Measurements from ENCODE around the gene TAS2R30. TPM values are rescaled to one million over a fixed set of nuclear protein-coding genes. Genes with fewer than 3 reads are reported as not detected.
"Not testable (repeated sequence)": the region's sequence is repeated elsewhere in the genome, so short reads cannot be mapped to it uniquely, and the experiment has no call there.

Gene TAS2R30
- total RNA-seq, 2 experiments from 2014 or later: 2.1 to 3.4 TPM

- DNase-seq: no peak
- Mint-ChIP-seq H3K4me1 (peaks cover 2% of the 10 kb centered on the region), H3K27ac (no peak overlapping the region), H3K36me3 (peaks cover 45% of the 10 kb centered on the region), H3K27me3 (no peaks in the 10 kb centered on the region), H3K4me3 (no peak overlapping the region), H3K9me3 (ENCODE audit: low read depth) (peaks cover 10% of the 10 kb centered on the region)
- CTCF ChIA-PET: no interaction called here
- no peak for ATAC-seq
These were observed 18.3 kb upstream of the TAS2R30 start for GRCh38 chr12:11152725-11153124.

- Mint-ChIP-seq H3K27me3 (no peaks in the 10 kb centered on the region), H3K9me3 (ENCODE audit: low read depth) (peaks cover 7% of the 10 kb centered on the region), H3K36me3 (peaks cover 35% of the 10 kb centered on the region), H3K4me3 (no peak overlapping the region), H3K4me1 (peaks cover 2% of the 10 kb centered on the region), H3K27ac (no peak overlapping the region)
- CTCF ChIA-PET: no interaction called here
- ATAC-seq (no peak), DNase-seq (no peak)
These were observed 16.4 kb upstream of the TAS2R30 start for GRCh38 chr12:11150832-11151231.

GRCh38 chr12:11147420-11147819 is 13.0 kb upstream of the TAS2R30 start:
- Mint-ChIP-seq H3K27me3 (no peaks in the 10 kb centered on the region), H3K9me3 (ENCODE audit: low read depth) (peaks cover 5% of the 10 kb centered on the region), H3K36me3 (peaks cover 34% of the 10 kb centered on the region), H3K4me1 (peaks cover 2% of the 10 kb centered on the region), H3K27ac (no peak overlapping the region), H3K4me3 (no peak overlapping the region)
- no peak for ATAC-seq
- CTCF ChIA-PET: no interaction called here
- no peak for DNase-seq

- H3K27me3 Mint-ChIP-seq: no peaks in the 10 kb centered on the region
- no peak for ATAC-seq
- H3K9me3 Mint-ChIP-seq (ENCODE audit: low read depth): peaks cover 6% of the 10 kb centered on the region
- peaks cover 42% of the 10 kb centered on the region for H3K36me3 Mint-ChIP-seq
- H3K4me1 Mint-ChIP-seq: no peaks in the 10 kb centered on the region
- no peak for DNase-seq
- no peak overlapping the region for H3K4me3 Mint-ChIP-seq
- CTCF ChIA-PET: no interaction called here
- H3K27ac Mint-ChIP-seq: no peak overlapping the region
These were observed 9.9 kb upstream of the TAS2R30 start for GRCh38 chr12:11144297-11144696.

GRCh38 chr12:11143352-11143751 is 8.9 kb upstream of the TAS2R30 start:
- no peaks in the 10 kb centered on the region for H3K27me3 Mint-ChIP-seq
- no peak overlapping the region for H3K4me3 Mint-ChIP-seq
- ATAC-seq: no peak
- H3K9me3 Mint-ChIP-seq (ENCODE audit: low read depth): peaks cover 6% of the 10 kb centered on the region
- peaks cover 43% of the 10 kb centered on the region for H3K36me3 Mint-ChIP-seq
- no peak overlapping the region for H3K27ac Mint-ChIP-seq
- no peak for DNase-seq
- H3K4me1 Mint-ChIP-seq: no peaks in the 10 kb centered on the region
- CTCF ChIA-PET: no interaction called here

GRCh38 chr12:11136075-11136474 is 1.6 kb upstream of the TAS2R30 start:
- CTCF ChIA-PET: no interaction called here
- H3K4me1 Mint-ChIP-seq: peaks cover 10% of the 10 kb centered on the region
- H3K27me3 Mint-ChIP-seq: no peaks in the 10 kb centered on the region
- H3K27ac Mint-ChIP-seq: no peak overlapping the region
- no peak overlapping the region for H3K4me3 Mint-ChIP-seq
- DNase-seq (no peak), ATAC-seq (no peak)
- H3K9me3 Mint-ChIP-seq (ENCODE audit: low read depth): no peaks in the 10 kb centered on the region
- H3K36me3 Mint-ChIP-seq: peaks cover 33% of the 10 kb centered on the region

- Mint-ChIP-seq H3K36me3 (peaks cover 35% of the 10 kb centered on the region), H3K4me3 (no peak overlapping the region), H3K9me3 (ENCODE audit: low read depth) (no peaks in the 10 kb centered on the region), H3K27ac (no peak overlapping the region), H3K4me1 (peaks cover 10% of the 10 kb centered on the region), H3K27me3 (no peaks in the 10 kb centered on the region)
- DNase-seq (no peak), ATAC-seq (no peak)
- CTCF ChIA-PET: no interaction called here
These were observed 628 bp downstream of the TAS2R30 start for GRCh38 chr12:11133816-11134215.

- Mint-ChIP-seq H3K4me1 (peaks cover 10% of the 10 kb centered on the region), H3K27me3 (no peaks in the 10 kb centered on the region), H3K4me3 (no peak overlapping the region), H3K36me3 (peaks cover 41% of the 10 kb centered on the region), H3K27ac (no peak overlapping the region), H3K9me3 (ENCODE audit: low read depth) (no peaks in the 10 kb centered on the region)
- ATAC-seq (no peak), DNase-seq (no peak)
- CTCF ChIA-PET: no interaction called here
These were observed 1.3 kb downstream of the TAS2R30 start for GRCh38 chr12:11133162-11133561.

- H3K36me3 Mint-ChIP-seq: peaks cover 52% of the 10 kb centered on the region
- CTCF ChIA-PET: no interaction called here
These were observed 3.4 kb downstream of the TAS2R30 start for GRCh38 chr12:11130999-11131398.

GRCh38 chr12:11130382-11130781 is 4.1 kb downstream of the TAS2R30 start:
- Mint-ChIP-seq H3K4me1 (peaks cover 4% of the 10 kb centered on the region), H3K27ac (no peak overlapping the region), H3K27me3 (no peaks in the 10 kb centered on the region), H3K36me3 (peaks cover 51% of the 10 kb centered on the region), H3K9me3 (ENCODE audit: low read depth) (no peaks in the 10 kb centered on the region), H3K4me3 (no peak overlapping the region)
- CTCF ChIA-PET: no interaction called here
- no peak for ATAC-seq
- DNase-seq: no peak

More at GRCh38 chr12:11130999-11131398, 3.4 kb downstream of the TAS2R30 start:
- Mint-ChIP-seq H3K27ac (no peak overlapping the region), H3K4me3 (no peak overlapping the region), H3K9me3 (ENCODE audit: low read depth) (no peaks in the 10 kb centered on the region), H3K4me1 (peaks cover 4% of the 10 kb centered on the region), H3K27me3 (no peaks in the 10 kb centered on the region)
- ATAC-seq: no peak
- DNase-seq: no peak

GRCh38 chr12:11114130-11114529 is 20.3 kb downstream of the TAS2R30 start:
- H3K27me3 Mint-ChIP-seq, ATAC-seq, DNase-seq, CTCF ChIA-PET, H3K27ac Mint-ChIP-seq, H3K4me3 Mint-ChIP-seq: not testable (repeated sequence)
- Mint-ChIP-seq H3K9me3 (ENCODE audit: low read depth) (peaks cover 39% of the 10 kb centered on the region), H3K4me1 (peaks cover 15% of the 10 kb centered on the region), H3K36me3 (peaks cover 85% of the 10 kb centered on the region)

GRCh38 chr12:11111213-11111612 is 23.2 kb downstream of the TAS2R30 start:
- peaks cover 19% of the 10 kb centered on the region for H3K4me1 Mint-ChIP-seq
- H3K27ac Mint-ChIP-seq, H3K4me3 Mint-ChIP-seq, H3K27me3 Mint-ChIP-seq, ATAC-seq, CTCF ChIA-PET, DNase-seq: not testable (repeated sequence)
- peaks cover 89% of the 10 kb centered on the region for H3K36me3 Mint-ChIP-seq
- H3K9me3 Mint-ChIP-seq (ENCODE audit: low read depth): peaks cover 37% of the 10 kb centered on the region

GRCh38 chr12:11108862-11109261 is 25.6 kb downstream of the TAS2R30 start:
- Mint-ChIP-seq H3K4me1 (peaks cover 19% of the 10 kb centered on the region), H3K27ac (peak overlapping the region; percentile 59)
- no peak for ATAC-seq

GRCh38 chr12:11107719-11108118 is 26.7 kb downstream of the TAS2R30 start:
- H3K36me3 Mint-ChIP-seq: peaks cover 80% of the 10 kb centered on the region
- no peak overlapping the region for H3K4me3 Mint-ChIP-seq
- CTCF ChIA-PET: interaction anchor here (0.9 kb wide), 1 partner anchor 63 kb away, joined by 3 read pairs; the partner anchor contains the start of gene SMIM10L1
- H3K27me3 Mint-ChIP-seq: no peaks in the 10 kb centered on the region
- H3K9me3 Mint-ChIP-seq (ENCODE audit: low read depth): peaks cover 23% of the 10 kb centered on the region
- ATAC-seq (no peak), DNase-seq (no peak)
- H3K27ac Mint-ChIP-seq: no peak overlapping the region
- peaks cover 19% of the 10 kb centered on the region for H3K4me1 Mint-ChIP-seq

More at GRCh38 chr12:11108862-11109261, 25.6 kb downstream of the TAS2R30 start:
- Mint-ChIP-seq H3K4me3 (no peak overlapping the region), H3K36me3 (peaks cover 82% of the 10 kb centered on the region), H3K27me3 (no peaks in the 10 kb centered on the region), H3K9me3 (ENCODE audit: low read depth) (peaks cover 28% of the 10 kb centered on the region)
- CTCF ChIA-PET: no interaction called here
- no peak for DNase-seq

- H3K27me3 Mint-ChIP-seq: no peaks in the 10 kb centered on the region
- ATAC-seq (no peak), DNase-seq (no peak)
- peaks cover 18% of the 10 kb centered on the region for H3K9me3 Mint-ChIP-seq (ENCODE audit: low read depth)
- peaks cover 16% of the 10 kb centered on the region for H3K4me1 Mint-ChIP-seq
- H3K4me3 Mint-ChIP-seq: no peak overlapping the region
- CTCF ChIA-PET: no interaction called here
- H3K27ac Mint-ChIP-seq: no peak overlapping the region
- H3K36me3 Mint-ChIP-seq: peaks cover 71% of the 10 kb centered on the region
These were observed 28.2 kb downstream of the TAS2R30 start for GRCh38 chr12:11106288-11106687.
